Activated CD8-positive, alpha-beta memory T cell treated with anti-CD3 and anti-CD28 coated beads, Interleukin-2, amount 50 U/mL, for 1 hour (primary cell): Measurements from ENCODE around the gene RAB3GAP1.

Source experiments
- DNase-seq: peaks from one replicate; pipeline ENCODE4 v3.0.0-alpha.2; 2020; ENCODE audit errors: extremely low read depth

Gene RAB3GAP1

GRCh38 chr2:135163901-135164300 lies 111.8 kb downstream of the RAB3GAP1 start:
- no peak for DNase-seq

DNA sequence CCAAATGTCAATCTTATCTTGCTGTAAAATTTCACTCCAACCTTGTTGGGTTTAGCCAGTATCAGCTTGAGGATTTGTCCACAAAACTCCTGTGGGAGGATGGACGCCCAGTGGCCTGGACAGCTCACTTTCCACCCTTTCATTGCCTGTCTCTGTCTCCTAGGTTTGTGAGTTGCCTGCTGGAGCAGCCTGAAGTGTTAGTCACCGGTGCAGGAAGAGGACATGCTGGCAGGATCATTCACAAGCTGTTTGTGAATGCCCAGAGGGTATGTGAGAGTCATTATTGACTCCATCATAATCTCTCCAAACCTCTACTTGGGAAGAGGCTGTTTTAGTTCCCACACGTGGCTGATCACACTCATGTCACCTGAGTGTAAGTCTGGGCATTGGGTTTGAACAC lies 112.3 kb downstream of the RAB3GAP1 start:
- DNase-seq = no peak

GRCh38 chr2:135167273-135167672 lies 115.2 kb downstream of the RAB3GAP1 start:
- DNase-seq = no peak

GRCh38 chr2:135168204-135168856 lies 116.2 kb downstream of the RAB3GAP1 start:
- no peak for DNase-seq

- no peak for DNase-seq
These were observed 118.0 kb downstream of the RAB3GAP1 start for GRCh38 chr2:135169900-135170753.

GRCh38 chr2:135174049-135174809 lies 122.1 kb downstream of the RAB3GAP1 start:
- no peak for DNase-seq

DNA sequence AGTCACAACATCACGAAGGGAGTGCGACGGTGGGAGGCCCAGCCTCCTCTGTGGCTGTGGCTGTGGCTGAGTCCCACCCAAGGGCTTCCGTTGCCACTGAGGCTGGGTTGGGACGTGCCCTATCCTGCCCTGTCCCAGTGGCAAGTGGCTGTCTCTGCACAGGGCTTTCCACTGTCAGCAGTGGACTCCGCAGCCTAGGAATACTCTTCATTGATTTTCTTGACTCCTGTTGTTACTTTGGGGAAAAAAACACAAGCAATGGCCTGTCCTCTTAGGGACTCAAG lies 122.7 kb downstream of the RAB3GAP1 start:
- DNase-seq = no peak

DNA sequence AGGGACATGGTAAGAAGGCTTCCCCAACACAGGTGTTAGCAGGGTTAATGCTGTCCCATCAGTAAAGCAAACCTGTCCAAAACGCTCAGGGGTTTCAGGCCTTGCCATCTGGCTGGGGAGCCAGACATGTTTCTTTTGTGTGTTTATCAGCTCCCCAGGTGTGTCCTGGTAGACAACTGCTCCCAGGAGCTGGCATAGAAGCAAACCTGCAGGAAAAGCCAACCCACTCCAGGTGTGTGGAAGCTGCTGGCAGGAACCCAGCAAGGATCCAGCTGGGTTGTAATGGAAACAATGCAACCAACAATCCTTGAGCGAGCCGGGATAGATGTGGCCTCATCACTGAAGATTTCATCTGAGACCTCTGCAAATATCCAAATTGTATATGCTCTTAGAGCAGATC lies 123.1 kb downstream of the RAB3GAP1 start:
- DNase-seq = no peak

DNA sequence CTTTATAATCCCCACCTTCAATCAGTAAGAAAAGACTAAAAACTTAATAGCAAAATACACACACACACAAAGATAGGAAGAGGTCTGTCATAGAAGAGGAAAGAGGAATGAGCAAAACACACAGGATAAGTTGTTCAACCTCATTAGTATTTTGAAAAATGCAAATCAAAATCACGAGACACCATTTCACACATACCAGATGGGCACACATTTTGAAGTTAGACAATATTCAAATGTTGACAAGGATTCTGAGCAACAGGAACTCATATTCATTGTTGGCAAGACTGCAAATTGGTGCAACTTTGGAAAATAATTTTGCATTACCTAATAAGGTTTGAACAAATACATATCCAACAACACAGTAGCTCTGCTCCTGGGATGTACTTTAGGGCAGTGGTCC lies 127.6 kb downstream of the RAB3GAP1 start:
- DNase-seq = no peak

DNA sequence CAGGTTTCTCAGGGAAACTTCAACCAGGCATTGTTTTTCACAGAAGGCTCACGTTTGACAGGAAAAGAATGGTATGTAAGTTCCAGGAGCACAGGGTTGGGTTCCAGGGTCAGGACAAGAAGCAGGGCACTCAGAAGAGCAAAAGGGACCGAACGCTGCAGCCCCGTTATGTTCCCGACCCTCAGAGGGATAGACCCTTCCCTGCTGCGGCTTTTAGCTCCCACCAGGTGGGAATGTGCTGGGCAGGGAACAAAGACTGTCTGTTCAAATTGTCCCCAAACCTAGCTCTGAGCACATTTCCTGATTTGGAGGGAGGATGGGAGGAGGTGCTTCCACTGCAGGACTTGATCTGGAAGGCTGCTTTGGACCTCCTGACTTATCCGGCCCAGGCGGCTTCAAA lies 130.1 kb downstream of the RAB3GAP1 start:
- DNase-seq = no peak

- DNase-seq = no peak
These were observed 130.5 kb downstream of the RAB3GAP1 start for GRCh38 chr2:135182601-135183000.

DNA sequence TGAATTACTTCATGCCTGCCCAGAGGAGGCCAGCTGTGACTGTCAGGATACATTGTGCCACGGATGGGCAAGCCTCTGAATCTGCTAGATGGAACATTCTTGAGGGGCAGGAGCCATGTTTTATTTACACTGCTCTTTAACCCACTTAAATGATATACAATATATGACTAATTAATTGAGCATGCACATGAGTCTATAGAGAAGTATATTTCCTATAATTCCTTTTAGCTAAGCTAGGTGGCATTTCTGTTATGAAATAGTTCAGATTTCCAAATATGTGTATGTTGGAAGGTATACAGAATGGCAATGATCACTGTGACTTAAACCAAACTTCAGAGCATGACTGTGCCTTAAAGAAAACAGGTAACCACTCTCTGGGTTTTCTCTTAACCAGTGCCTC lies 131.7 kb downstream of the RAB3GAP1 start:
- DNase-seq = no peak

DNA sequence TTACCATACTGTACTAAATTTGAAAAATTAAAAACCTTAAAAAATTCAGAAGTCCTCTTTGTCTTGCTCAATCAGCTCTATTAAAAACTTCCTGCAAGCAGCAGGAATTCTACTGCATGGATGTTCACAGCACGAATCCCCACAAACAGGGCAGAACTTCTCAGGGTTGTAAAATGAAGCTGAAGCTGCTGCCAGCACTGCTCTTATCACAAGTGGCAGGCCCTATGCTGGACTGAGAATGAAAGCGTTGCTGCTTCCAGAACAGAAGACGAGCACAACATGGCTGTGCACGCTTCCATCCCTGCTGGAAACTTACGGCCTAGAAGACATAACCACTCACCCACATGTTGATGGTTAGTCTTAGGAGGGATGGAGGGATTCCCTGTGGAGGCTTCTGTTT lies 134.0 kb downstream of the RAB3GAP1 start:
- no peak for DNase-seq

GRCh38 chr2:135187270-135187669 lies 135.2 kb downstream of the RAB3GAP1 start:
- DNase-seq = no peak

DNA sequence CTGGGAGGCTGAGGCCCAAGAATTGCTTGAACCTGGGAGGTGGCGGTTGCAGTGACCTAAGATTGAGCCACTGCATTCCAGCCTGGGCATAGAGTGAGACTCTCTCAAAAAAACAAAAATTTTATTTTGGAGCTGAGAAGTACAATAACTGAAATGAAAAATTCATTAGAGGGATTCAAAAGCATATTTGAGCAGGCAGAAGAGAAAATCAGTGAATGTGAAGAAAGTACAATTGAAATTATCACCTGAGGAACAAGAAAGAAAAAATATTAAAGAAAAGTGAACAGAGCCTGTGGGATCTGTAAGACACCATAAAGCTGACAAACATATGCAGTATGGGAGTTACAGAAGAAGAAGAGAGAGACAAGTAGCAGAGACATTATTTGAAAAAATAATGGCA lies 137.1 kb downstream of the RAB3GAP1 start:
- DNase-seq = no peak

DNA sequence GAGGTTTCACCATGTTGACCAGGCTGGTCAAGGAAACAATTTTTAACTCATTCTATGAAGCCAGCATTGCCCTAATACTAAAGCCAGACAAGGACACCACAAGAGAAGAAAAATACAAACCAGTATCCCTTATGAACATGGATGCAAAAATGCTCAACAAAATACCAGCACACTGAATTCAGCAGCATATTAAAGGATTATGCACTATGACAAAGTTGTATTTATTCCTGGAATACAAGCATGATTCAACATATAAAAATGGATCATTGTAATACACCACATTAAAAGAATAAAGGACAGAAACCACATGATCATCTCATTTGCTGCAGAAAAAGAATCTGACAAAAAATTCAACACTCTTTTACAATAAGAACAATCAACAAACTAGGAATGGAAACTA lies 138.7 kb downstream of the RAB3GAP1 start:
- no peak for DNase-seq

GRCh38 chr2:135198481-135198880 lies 146.4 kb downstream of the RAB3GAP1 start:
- no peak for DNase-seq

DNA sequence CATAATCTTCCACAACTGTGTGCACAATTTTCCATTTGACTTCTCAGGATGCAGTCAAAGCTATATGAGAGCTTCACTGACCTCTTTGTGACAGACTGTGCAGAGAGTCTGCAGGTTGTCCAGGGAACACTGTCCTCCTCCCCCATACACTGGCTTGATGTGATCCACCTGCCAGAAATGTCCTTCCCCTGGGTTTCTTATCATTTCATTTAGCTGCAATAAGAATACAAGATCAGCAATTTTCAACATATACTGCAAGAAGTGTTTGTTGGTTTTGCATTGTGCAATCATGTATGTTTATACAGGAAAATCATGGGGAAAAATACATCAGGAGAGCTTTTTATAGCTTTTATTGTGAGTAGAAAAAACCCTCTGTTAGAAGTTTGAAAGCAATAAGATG lies 150.7 kb downstream of the RAB3GAP1 start:
- DNase-seq = no peak

DNA sequence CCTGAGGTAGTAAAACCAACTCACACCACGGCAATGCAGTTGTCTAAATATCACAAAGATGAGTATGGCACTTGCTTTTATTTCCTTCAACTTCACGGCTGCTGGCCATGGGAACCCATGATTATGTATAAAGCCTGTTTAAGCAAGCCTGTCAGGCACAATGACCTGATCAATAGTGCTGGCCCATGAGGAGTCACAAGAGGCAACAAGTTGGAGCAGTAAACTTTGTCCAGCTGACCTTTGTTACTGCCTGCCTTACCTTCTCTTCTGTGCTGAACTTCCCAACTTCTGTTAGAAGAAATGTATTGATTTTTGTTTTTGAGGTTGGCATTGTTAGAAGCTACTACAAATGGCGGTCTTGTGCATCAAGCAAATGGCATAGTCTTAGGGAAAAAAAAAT lies 151.9 kb downstream of the RAB3GAP1 start:
- DNase-seq = no peak

DNA sequence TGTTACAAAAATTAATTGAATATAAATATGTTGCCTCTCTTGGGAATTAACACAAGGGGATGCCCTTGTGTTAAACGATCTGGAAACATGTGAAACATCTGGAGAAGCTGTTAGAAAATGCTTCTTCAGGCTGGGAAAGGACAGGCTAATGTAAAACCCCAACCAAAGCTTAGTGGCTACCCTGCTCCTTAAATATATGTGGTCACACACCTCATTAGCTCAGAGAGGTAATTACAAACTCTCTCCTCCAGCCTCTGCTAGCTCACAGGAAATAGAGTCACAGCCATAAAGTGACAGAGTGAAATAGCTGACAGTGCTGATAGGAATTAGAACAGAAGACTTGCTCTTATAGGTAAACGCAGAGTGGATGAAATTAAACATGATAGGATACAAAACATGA lies 155.9 kb downstream of the RAB3GAP1 start:
- DNase-seq = no peak

DNA sequence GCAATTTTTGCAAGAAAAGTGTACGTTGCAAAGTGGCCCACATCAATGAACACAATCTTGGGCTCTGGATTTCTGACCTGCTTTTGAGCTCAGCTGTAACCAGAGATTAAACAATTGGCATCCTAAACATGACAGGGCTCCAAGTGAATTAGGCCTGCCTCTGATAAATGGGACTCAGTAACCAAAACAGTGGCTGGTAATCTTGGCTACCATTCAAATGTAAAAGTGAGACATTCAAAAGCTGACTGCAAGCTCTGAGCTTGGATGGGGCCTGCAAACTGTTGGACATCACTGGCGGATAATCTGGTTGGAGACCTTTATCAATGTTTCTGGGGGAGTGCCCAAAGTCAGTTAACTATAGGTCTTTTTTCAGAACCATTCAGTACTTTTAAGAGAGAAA lies 160.7 kb downstream of the RAB3GAP1 start:
- no peak for DNase-seq

DNA sequence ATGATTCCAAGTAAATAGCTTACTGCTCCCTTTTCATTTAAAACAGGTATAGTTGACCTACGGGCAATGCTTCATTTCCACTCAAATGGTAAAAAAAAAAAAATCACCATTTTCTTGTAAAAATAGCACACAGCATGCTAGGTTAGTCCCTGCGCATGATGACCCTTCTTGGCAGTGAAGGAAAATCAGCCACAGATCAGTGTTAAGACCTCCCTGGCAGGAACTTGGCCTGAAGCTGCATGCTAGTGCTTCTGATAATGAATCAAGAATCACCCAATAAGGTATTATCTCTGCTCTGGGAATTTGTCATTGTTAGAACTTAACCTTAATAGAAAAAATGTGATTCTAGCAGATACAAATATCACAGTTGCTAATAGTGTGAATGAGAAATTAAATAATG lies 166.3 kb downstream of the RAB3GAP1 start:
- no peak for DNase-seq

DNA sequence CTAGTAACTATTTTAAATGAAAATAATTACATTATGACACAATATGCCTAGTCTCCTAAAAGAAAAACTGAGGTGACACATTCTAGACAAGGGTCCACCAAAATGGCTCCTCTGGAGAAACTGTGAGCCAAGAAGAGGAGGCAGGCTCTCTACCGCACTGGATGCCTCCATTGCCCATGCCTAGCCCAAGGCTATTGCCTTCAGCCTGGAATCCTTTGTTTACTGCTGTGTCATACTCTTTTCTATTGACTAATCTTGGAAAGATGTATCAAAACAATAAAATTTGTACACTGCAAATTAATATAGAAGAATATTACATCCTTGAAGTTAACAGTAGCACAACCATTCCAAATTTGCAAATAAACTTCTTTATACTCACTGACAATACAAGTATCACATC lies 167.1 kb downstream of the RAB3GAP1 start:
- DNase-seq = no peak
